Non-pigmented ciliary epithelial cell (primary cell): Measurements from ENCODE around the gene IRF5.
"Not testable (repeated sequence)": the region's sequence is repeated elsewhere in the genome, so short reads cannot be mapped to it uniquely, and the experiment has no call there.

ENCODE experiments used
- DNase-seq: peaks from one replicate; pipeline ENCODE4 v3.0.0-alpha.2; 2010; ENCODE audit warnings: low read depth

Gene IRF5

DNA sequence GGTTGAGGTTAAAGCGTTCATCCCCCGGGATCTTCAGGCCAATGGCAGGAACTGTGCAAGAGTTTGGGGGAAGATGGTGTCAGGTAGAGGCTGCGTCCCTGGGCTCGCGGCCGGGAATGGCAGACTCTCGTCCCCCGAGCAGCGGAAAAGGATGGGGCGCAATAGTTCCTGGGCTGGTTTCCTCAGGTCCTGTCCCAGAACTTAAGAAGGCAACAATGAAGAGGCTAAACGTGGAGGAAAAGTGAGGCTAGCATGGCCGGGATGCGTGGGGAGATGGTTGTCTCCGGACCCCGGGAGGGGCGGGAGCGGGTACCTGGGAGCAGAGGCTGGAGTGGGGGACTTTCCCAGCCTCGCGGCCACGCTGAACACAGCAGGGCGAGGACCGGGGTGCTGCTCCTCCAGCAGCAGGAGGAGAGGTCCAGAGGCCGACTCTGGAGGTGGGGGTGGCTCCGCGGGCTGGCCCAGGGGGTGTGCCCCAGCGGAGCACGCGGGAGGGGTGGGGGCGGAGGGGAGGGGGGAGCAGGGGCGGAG is 882 bp downstream of the IRF5 start:
- DNase-seq: no peak

DNA sequence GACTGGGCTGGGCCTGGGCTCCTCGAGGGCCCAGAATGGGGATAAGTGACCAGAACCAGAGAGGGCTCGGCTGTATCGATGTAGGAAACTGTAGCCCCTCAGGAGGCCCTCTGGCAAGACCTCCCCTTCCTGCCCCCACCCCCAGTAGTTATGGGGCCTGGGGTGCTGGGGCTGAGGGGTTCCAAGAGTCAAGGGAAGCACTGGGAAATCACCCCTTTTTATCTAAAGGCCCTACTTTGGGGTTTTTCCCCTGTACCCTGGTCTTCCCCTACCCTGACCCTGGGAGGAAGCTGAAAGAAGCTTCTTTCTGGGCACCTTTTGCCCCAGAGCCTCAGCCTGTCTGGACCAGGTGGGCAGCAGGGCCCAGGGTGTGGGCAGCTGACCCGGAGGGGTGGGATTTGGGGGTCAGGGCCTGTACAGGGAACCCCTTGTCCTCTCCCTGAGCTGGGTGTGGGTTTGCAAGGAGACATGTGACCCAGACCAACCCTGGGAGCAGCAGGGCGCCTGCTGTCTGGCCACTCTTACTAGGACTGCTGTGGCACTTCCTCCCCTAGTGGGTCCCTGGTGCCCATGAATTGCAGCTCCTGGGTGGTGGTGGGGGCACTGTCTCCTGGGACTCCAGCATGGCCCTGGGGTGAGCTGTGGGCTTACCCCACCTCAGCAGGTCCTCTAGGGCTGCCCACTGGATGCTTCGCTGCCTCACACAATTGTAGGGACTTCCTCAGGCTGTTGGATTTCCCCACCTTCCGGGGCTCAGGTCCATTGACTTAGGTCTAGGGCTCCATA is 1.5 kb downstream of the IRF5 start:
- DNase-seq: no peak

DNA sequence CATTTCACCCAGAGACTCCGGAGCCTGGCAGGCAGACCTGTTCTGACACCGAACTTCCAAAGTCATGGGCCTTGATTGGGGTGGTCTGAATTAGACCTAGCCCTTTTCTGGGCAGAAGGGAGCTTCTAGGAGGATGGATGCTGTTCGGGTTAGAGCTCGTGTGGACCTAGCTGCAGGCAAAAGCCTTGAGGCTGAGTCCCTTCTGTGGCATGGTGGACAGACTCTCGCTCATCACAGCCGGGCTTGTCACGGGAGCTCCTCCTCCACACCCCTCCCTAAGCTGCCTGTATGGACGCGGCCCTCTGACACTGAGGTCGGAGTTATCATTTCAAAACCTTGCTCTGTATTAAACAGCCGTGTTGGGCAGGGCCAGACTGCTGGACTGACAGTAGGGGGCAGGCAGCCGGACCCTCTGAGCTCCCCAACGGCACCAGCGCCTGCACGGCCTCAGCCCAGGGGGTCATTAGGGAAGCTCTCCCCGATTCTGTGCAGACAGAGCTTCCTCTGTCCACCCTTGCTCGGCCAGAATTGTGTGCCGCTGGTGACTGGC is 2.2 kb downstream of the IRF5 start:
- no peak for DNase-seq

- DNase-seq: no peak
These were observed 3.0 kb downstream of the IRF5 start for GRCh38 chr7:128940494-128941322.

GRCh38 chr7:128941323-128941890 is 3.7 kb downstream of the IRF5 start:
- DNase-seq: no peak

DNA sequence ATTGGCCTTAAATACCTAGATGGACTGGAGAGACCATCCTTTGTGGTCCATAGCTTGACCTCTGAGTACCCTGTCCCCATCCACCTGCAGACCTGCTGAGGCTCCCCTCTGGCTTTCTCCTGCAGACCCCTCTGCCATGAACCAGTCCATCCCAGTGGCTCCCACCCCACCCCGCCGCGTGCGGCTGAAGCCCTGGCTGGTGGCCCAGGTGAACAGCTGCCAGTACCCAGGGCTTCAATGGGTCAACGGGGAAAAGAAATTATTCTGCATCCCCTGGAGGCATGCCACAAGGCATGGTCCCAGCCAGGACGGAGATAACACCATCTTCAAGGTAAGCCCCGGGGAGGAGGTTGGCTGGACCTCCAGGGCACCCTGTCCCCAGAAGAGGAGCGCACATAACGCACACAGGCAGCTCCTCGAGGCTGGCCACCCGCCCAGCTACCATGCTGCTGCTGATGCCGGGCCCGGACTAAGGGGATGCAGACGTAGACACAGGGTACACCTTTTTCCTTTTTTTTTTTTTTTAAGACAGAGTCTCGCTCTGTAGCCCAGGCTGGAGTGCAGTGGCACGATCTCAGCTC is 4.3 kb downstream of the IRF5 start:
- DNase-seq: no peak

GRCh38 chr7:128943251-128943650 is 5.5 kb downstream of the IRF5 start:
- not testable (repeated sequence) for DNase-seq

DNA sequence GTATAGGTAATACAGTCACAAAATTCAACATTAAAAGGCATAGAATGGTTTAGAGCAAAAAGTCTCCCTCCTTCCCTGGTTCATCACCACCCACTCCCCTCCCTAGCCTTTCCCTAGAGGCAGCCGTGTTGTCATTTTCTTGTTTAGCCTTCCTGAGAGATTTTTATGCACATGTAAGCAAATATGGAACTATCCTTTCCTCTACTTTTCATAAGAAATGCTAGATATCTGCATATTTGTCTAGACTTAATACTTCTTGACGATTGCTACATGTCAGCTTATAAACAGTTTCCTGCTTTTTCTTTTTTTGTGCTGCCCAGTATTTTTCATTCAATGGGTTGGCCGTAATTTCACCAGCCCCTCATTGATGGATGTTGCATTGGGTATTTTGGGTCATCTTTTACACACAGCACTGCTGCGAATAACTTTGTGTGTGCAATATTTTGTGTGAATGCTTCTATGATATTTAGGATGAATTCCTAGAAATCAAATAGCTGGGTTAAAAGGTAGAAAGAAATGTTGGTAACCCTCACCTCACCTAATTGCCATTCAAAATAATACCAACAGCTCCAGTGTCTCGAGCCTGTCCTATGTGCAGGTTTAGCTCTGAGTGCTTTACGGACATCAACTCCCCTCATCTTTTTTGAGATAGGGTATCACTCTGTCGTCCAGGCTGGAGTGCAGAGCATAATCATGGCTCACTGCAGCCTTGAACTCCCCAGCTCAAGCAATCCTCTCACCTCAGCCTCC is 6.9 kb downstream of the IRF5 start:
- DNase-seq: no peak

DNA sequence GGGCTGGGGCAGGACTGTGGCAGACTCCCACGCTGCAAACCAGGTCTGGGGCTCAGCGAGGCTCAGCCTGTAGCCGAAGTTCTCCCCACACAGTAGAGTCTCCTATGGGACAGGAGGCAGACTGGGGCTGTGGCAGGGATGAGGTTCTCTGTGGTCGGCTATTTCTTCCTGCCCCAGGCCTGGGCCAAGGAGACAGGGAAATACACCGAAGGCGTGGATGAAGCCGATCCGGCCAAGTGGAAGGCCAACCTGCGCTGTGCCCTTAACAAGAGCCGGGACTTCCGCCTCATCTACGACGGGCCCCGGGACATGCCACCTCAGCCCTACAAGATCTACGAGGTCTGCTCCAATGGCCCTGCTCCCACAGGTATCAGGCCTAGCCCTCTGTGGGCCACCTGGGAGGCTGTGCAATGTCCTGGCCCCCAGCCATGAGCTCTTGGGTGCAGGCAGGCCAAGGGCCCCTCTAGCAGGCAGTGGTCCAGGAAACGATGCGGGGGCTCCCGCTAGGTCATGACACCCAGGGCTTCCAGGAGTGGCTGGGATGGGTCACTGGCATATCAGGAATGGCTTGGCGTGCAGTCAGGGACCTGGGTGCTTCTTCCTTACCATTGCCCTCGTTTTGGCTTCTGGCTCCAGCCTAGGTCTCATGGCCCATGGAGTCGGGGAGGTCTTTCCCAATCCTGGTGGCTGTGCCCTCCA is 8.1 kb downstream of the IRF5 start:
- no peak for DNase-seq

DNA sequence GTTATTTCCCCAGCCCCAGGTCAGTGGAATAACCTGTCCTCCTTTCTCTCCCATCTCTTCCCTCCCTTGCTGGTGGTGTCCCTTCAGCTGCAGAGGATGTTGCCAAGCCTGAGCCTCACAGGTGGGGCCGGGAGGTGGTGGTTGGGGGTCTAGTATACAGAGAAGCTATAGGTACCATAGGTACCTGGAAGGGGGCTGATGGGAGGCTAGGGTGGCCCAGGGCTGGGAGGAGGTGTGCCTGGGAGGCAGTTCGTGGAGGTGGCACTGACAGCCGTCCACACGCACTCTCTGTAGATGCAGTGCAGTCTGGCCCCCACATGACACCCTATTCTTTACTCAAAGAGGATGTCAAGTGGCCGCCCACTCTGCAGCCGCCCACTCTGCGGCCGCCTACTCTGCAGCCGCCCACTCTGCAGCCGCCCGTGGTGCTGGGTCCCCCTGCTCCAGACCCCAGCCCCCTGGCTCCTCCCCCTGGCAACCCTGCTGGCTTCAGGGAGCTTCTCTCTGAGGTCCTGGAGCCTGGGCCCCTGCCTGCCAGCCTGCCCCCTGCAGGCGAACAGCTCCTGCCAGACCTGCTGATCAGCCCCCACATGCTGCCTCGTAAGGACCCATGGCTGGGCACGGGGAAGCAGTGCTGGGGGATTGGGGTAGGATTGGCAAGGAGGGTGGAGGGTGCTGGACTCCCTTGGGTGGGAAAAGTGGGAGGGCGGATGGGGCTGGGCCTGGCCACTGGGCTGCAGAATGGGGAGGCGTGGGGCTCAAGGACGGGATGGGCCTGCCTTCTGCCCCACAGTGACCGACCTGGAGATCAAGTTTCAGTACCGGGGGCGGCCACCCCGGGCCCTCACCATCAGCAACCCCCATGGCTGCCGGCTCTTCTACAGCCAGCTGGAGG is 9.5 kb downstream of the IRF5 start:
- DNase-seq: no peak

- no peak for DNase-seq
These were observed 10.1 kb downstream of the IRF5 start for GRCh38 chr7:128947854-128948253.

DNA sequence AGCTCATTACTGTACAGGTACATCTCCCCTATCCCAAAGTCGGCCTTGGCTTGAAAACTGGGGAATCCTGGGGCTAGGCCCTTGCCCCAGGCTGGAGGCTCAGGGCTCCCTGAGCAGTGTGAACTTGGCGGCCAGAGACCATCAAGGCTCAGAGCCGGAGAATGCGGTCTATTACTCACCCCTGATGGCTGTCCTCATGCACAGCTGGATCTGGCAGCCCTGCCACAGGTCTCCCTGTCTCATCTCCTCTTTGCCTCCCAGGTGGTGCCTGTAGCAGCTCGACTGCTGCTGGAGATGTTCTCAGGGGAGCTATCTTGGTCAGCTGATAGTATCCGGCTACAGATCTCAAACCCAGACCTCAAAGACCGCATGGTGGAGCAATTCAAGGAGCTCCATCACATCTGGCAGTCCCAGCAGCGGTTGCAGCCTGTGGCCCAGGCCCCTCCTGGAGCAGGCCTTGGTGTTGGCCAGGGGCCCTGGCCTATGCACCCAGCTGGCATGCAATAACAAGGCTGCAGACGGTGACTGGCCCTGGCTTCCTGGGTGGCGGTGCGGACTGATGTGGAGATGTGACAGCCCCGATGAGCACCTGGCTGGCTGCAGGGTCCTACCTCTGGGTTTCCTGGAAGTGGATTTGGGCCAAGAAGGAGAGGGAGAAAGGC is 10.7 kb downstream of the IRF5 start:
- DNase-seq: no peak

- DNase-seq: no peak
These were observed 11.4 kb downstream of the IRF5 start for GRCh38 chr7:128948976-128949760.

- no peak for DNase-seq
These were observed 13.6 kb downstream of the IRF5 start for GRCh38 chr7:128951296-128951695.

DNA sequence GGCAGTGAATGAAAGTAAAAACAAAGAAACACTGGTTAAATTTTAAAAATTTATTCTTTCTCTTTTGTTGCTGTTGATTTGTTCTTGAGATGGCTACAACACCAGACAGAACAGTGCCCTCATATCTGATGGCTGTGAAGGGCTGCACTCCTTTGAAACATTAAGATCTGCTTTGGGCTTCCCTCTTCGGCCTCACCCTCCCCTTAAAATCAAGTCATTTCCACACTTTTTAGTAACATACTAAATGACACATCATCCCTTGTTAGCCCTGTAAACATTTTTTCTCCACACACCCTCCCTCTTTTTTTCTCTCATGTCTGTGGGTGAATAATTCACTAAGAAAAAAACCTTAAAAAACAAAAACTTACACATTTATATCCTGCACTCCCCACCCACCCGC is 16.4 kb downstream of the IRF5 start:
- DNase-seq: no peak

DNA sequence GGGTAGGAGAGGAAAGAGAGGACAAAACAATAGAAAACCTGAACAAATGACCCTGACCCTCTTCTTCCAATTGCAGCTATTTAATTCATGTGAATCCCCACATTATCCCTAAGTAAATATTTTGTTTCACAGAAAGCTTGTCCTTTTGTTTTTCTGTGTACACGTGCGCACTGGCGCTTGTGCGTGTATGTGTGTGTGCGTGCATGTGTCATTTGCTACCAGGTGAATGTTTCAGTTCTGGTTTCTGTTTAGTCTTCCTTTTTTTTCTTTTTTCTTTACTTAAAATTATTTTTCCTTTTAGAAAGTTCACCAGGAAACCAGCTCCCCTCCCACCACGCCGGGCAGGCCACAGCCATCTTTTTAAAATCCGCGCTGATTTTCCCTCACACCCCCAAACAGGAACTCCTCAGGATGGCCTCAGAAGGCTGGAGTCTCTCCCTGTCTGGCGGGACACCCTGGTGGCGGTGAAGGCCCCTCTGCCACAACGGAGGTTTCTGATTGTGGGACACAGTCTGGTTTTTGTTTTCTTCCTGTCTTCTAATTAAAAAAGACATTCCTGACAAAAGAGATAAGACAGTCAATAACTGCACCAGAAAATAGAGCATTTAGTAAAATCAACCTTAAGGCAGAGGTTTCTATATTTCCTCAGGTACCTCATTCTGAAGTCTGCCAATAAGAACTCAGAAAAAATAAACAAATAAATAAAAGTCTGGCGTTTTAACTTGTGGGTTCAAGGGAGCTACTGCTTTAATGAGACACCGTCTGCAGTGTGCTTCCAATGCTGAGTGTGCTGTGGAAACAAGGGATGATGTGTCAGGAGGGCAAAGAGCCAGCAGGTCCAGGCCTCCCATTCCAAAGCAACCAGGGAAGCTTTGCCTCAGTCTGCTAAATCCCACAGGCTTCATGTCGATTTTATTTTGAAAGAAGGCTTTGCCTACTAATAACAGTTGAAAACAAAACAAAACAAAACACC is 17.4 kb downstream of the IRF5 start:
- DNase-seq: peak; percentile 30

DNA sequence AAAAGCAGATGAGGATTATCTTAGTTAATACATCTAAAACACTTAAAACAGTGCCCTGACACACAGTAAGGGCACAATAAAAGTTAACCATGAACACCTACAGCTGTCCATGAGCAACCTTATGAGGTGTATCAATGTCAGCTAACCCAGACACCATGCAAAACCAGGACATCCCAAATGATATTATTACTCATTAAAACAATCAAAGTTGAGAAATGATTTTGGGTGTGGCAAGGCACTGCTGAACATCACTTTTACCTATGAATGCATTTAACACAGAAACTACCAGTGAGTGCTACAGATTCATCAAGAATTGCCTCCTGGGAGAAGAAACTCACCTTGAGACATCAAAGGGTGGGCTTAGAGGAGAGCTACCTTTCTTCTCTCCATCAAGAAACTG is 18.3 kb downstream of the IRF5 start:
- no peak for DNase-seq
